GM12874 (cell line): ENCODE data around the gene MCM9.

Experiments used
- TF ChIP-seq, protein P1 (sequence below): IDR thresholded peaks from 2 replicates; pipeline ENCODE4 v1.5.1; 2011; ENCODE audit warnings: low read depth, mild to moderate bottlenecking, control low read depth, low read length, moderate library complexity; ENCODE audit not compliant: insufficient read depth

Gene MCM9

DNA sequence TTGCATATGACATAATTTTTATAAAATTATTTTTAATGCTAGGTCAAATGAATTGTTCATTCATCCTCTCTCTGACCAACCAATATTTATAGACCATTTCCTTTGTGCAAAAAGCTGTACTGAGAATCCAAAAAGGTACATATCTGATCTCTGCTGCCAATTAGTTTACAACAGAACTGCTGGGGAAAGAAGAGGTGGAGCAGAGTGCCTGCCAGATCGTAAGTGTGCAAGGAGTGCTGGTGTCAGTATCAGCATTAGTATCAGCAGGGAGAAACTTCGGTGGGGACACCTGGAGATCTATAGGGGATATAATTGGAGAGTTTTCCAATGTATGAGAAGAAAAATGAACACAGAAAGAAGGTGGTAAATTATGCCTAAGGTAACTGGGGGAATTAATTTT lies 104.3 kb downstream of the MCM9 start:
- TF ChIP-seq, protein P1, sequence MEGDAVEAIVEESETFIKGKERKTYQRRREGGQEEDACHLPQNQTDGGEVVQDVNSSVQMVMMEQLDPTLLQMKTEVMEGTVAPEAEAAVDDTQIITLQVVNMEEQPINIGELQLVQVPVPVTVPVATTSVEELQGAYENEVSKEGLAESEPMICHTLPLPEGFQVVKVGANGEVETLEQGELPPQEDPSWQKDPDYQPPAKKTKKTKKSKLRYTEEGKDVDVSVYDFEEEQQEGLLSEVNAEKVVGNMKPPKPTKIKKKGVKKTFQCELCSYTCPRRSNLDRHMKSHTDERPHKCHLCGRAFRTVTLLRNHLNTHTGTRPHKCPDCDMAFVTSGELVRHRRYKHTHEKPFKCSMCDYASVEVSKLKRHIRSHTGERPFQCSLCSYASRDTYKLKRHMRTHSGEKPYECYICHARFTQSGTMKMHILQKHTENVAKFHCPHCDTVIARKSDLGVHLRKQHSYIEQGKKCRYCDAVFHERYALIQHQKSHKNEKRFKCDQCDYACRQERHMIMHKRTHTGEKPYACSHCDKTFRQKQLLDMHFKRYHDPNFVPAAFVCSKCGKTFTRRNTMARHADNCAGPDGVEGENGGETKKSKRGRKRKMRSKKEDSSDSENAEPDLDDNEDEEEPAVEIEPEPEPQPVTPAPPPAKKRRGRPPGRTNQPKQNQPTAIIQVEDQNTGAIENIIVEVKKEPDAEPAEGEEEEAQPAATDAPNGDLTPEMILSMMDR: no peak

DNA sequence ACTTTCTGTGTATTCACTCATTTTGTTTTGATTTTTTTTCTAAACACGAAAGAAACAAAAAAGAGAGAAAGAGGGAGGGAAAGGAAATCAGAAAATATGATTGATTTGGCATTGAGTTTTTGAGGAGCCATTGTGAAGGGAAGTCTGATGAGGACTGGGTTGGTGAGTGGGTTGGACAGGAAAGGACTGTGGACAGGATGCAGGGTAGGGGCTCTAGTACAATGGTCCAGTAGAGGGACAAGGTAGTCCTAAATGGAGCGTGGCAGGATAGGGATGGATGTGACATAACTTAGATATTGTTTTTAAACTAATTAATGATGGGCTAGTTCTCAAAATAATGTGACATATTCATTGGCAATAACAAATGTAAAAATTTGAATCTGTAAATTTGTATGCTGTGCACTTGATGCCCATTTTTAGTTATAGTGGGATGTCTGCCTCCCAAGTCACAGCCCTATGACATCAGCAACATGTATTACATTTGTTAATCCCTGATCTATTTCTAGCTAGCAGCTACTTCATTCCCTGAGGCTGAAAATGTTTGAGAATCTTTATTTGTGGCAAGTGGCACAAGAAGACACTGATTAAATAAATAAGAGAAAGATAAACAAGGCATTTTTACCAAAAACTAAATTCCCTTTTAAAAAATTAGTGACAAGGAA lies 105.0 kb downstream of the MCM9 start:
- TF ChIP-seq, protein P1: no peak

DNA sequence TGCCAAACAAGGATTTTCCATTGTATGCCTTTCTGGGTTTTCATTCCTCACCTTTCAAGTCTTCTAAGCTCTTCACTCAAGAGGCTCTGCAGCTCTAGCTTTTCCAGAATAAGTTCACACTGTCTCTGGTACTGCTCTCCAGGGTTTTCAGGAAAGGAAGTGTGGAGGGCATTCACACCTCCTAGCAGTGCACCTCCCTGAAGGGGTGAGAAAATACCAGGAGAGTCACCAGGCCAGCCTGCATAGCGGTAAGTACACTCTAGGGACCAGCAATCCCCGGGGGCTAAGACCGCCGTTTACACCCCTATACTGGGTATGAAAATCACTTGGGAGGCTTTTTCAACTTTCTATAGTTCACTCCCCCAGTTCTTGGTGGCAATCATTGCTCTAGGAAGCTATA lies 108.9 kb downstream of the MCM9 start:
- TF ChIP-seq, protein P1: no peak

DNA sequence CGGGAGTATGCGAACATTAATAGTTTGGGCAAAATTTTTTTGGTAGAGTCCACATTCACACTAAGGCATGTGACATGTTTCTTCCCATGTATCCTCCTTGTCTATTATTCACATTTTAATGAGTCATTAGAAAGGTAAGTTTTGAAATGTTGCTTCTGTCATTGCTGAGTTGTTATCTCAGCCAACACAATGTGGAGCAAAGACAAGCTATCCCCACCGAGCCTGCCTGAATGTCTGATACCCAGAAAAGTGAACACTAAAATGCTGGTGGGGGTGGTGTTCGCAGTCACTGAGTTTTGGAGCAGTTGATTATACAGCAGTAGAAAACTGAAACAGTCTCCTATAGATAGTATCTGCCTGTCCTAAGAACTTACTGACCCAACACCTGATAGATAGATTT lies 109.3 kb downstream of the MCM9 start:
- TF ChIP-seq, protein P1: no peak

DNA sequence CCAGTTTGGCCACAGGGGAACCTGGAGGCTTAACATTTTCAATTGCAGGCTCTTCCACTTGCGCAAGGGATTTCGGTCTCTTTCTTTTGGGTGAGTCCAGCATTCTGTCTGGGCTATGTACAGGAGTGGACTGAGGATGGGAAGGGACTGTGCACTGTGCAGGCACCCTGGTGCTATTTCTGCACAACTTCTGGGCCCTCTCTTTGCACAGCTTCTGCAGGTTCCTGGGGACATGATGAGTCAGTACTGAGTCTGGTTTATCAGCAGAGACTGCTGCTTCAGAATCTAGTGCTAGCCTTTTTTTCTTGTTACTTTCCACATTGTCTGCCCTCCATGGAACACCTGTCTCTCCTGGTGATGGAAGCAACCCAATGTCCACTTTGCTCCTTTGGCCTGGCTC lies 119.5 kb downstream of the MCM9 start:
- TF ChIP-seq, protein P1: no peak

DNA sequence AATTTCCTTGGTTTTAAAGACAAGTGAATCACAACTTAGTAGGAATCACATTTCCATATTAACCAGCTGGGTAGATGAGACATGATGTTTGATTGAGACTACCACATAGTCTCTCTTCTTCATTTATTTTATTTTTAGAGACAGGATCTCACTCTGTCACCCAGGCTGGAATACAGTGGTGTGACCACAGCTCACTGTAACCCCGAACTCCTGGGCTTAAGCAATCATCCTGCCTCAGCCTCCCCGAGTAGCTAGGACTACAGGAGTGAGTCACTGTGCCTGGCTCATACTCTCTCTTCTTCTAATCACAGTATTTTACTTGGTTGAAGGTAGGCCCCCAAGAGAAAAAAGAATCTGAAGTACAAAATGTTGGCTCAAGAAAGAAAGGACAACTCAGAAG lies 121.2 kb downstream of the MCM9 start:
- TF ChIP-seq, protein P1: no peak

DNA sequence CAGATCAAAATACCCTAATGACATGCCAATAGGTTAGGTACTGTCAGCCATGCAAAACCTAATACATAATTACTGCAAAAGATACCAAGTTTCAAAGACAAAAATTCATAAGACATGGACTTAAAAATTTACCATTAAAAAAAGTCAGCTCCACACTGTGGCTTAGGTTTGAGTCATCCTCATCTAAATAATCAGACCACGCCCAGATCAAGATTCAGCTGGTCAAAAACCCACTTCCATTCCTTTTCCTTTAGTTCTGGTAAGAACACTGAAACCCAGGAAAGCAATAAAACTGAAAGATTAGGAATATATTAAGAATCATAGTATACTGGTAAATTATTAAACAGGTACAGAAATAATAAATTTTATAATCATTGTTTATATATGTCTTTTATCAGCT lies 122.0 kb downstream of the MCM9 start:
- TF ChIP-seq, protein P1: no peak
